Activated CD4-positive, alpha-beta memory T cell treated with anti-CD3 and anti-CD28 coated beads for 36 hours (primary cell): Measurements from ENCODE around the gene ABR. TPM values are rescaled to one million over a fixed set of nuclear protein-coding genes. Genes with fewer than 3 reads are reported as not detected.
"Not testable (repeated sequence)": the region's sequence is repeated elsewhere in the genome, so short reads cannot be mapped to it uniquely, and the experiment has no call there.

Experiments used
- CTCF ChIA-PET: fragments of 350-600 bp; sonication (Branson Sonifier 250); formaldehyde crosslinking; loops from one replicate; lab custom pipeline; 2021; ENCODE audit warnings: antibody characterized with exemption, inconsistent platforms; lab: Charles Lee
- POLR2A ChIA-PET: fragments of 350-600 bp; sonication (Branson Sonifier 250); formaldehyde crosslinking; loops from one replicate; lab custom pipeline; 2021; ENCODE audit warnings: antibody characterized with exemption; lab: Charles Lee
- DNase-seq: peaks from one replicate; pipeline ENCODE4 v3.0.0-alpha.2; 2020
- H3K27ac Mint-ChIP-seq: one replicate; pipeline ENCODE4 v1.8.0; 2021; ENCODE audit warnings: mixed read lengths
- H3K27me3 Mint-ChIP-seq: one replicate; pipeline ENCODE4 v1.8.0; 2021; ENCODE audit warnings: mixed read lengths
- H3K36me3 Mint-ChIP-seq: one replicate; pipeline ENCODE4 v1.8.0; 2021; ENCODE audit warnings: mixed read lengths
- H3K4me1 Mint-ChIP-seq: one replicate; pipeline ENCODE4 v1.8.0; 2021; ENCODE audit warnings: low read depth, mixed read lengths
- H3K4me3 Mint-ChIP-seq: one replicate; pipeline ENCODE4 v1.8.0; 2021; ENCODE audit warnings: mild to moderate bottlenecking, mixed read lengths
- H3K9me3 Mint-ChIP-seq: one replicate; pipeline ENCODE4 v1.8.0; 2021; ENCODE audit warnings: mixed read lengths
- intact Hi-C: fragments of 100-400 bp; cut with micrococcal nuclease; formaldehyde crosslinking; loops from one replicate; pipeline ENCODE4 v1.15.1; 2023
- total RNA-seq, 2 experiments: library from RNA; stranded (reverse); gene quantifications; one replicate each; pipeline ENCODE4 v1.2.3, GENCODE V29; 2021

Gene ABR
- total RNA-seq, 2 experiments from 2014 or later = 50.3 to 54.5 TPM

- no peaks in the 10 kb centered on the region for H3K9me3 Mint-ChIP-seq
- H3K4me3 Mint-ChIP-seq = no peak overlapping the region
- H3K4me1 Mint-ChIP-seq = peaks cover 11% of the 10 kb centered on the region
- no peak overlapping the region for H3K27ac Mint-ChIP-seq
- no peaks in the 10 kb centered on the region for H3K36me3 Mint-ChIP-seq
- DNase-seq = no peak
- intact Hi-C loops = no loop called here
- CTCF ChIA-PET = interaction anchor here (0.6 to 2.9 kb wide), 7 partner anchors 17 to 567 kb away, joined by 3 to 52 read pairs (median 18); partner anchors contain the start of genes GLOD4, MRM3 and TIMM22
- POLR2A ChIA-PET = interaction anchor here (2.6 kb wide), 1 partner anchor 198 kb away, joined by 8 read pairs; the partner anchor contains the start of genes GLOD4 and MRM3
- H3K27me3 Mint-ChIP-seq = peaks cover 28% of the 10 kb centered on the region
Observed at GRCh38 chr17:979212-979538, 200.6 kb downstream of the ABR start.

- Mint-ChIP-seq H3K4me1 (peaks cover 11% of the 10 kb centered on the region), H3K27ac (no peak overlapping the region), H3K36me3 (no peaks in the 10 kb centered on the region), H3K4me3 (peak overlapping the region; percentile 51), H3K27me3 (peaks cover 29% of the 10 kb centered on the region), H3K9me3 (no peaks in the 10 kb centered on the region)
- CTCF ChIA-PET = interaction anchor here (2.8 to 3.5 kb wide), 3 partner anchors 18 to 182 kb away, joined by 11 to 52 read pairs (median 45); partner anchors contain the start of gene TIMM22
- POLR2A ChIA-PET = interaction anchor here (2.6 kb wide), 1 partner anchor 197 kb away, joined by 8 read pairs; the partner anchor contains the start of genes GLOD4 and MRM3
- DNase-seq = no peak
- intact Hi-C loops = no loop called here
Observed at GRCh38 chr17:978103-979093, 201.4 kb downstream of the ABR start.

- H3K4me3 Mint-ChIP-seq = no peak overlapping the region
- ChIA-PET POLR2A (interaction anchor here (1.0 kb wide), 1 partner anchor 244 kb away, joined by 4 read pairs; no protein-coding TSS in a partner anchor), CTCF (interaction anchor here (3.5 kb wide), 1 partner anchor 98 kb away, joined by 11 read pairs; no protein-coding TSS in a partner anchor)
- H3K9me3 Mint-ChIP-seq = no peaks in the 10 kb centered on the region
- no peaks in the 10 kb centered on the region for H3K36me3 Mint-ChIP-seq
- H3K27me3 Mint-ChIP-seq = peaks cover 33% of the 10 kb centered on the region
- no peak for DNase-seq
- H3K4me1 Mint-ChIP-seq = peaks cover 11% of the 10 kb centered on the region
- intact Hi-C loops = no loop called here
- H3K27ac Mint-ChIP-seq = no peak overlapping the region
Observed at GRCh38 chr17:977166-977565, 202.6 kb downstream of the ABR start.

- no peak for DNase-seq
- no peak overlapping the region for H3K27ac Mint-ChIP-seq
- no peaks in the 10 kb centered on the region for H3K9me3 Mint-ChIP-seq
- peaks cover 33% of the 10 kb centered on the region for H3K27me3 Mint-ChIP-seq
- CTCF ChIA-PET = interaction anchor here (0.6 to 3.5 kb wide), 2 partner anchors 97 to 194 kb away, joined by 3 to 11 read pairs; partner anchors contain the start of gene GLOD4
- no peaks in the 10 kb centered on the region for H3K36me3 Mint-ChIP-seq
- no peak overlapping the region for H3K4me3 Mint-ChIP-seq
- intact Hi-C loops = no loop called here
- POLR2A ChIA-PET = interaction anchor here (1.0 kb wide), 1 partner anchor 243 kb away, joined by 4 read pairs; no protein-coding TSS in a partner anchor
- H3K4me1 Mint-ChIP-seq = peaks cover 11% of the 10 kb centered on the region
Observed at GRCh38 chr17:976312-976711, 203.5 kb downstream of the ABR start.

GRCh38 chr17:975371-975915 is 204.3 kb downstream of the ABR start:
- Mint-ChIP-seq H3K27me3 (peaks cover 33% of the 10 kb centered on the region), H3K9me3 (no peaks in the 10 kb centered on the region), H3K27ac (no peak overlapping the region), H3K4me1 (peaks cover 6% of the 10 kb centered on the region), H3K4me3 (no peak overlapping the region), H3K36me3 (no peaks in the 10 kb centered on the region)
- intact Hi-C loops = no loop called here
- CTCF ChIA-PET = interaction anchor here (0.6 to 3.5 kb wide), 2 partner anchors 96 to 174 kb away, joined by 3 to 11 read pairs; no protein-coding TSS in a partner anchor
- DNase-seq = no peak
- POLR2A ChIA-PET = no interaction called here

GRCh38 chr17:974778-975177 is 205.0 kb downstream of the ABR start:
- H3K9me3 Mint-ChIP-seq, H3K27ac Mint-ChIP-seq, POLR2A ChIA-PET, H3K4me1 Mint-ChIP-seq, H3K36me3 Mint-ChIP-seq, DNase-seq, H3K4me3 Mint-ChIP-seq, intact Hi-C loops: not testable (repeated sequence)
- CTCF ChIA-PET = interaction anchor here (2.7 kb wide), 1 partner anchor 25 kb away, joined by 9 read pairs; no protein-coding TSS in a partner anchor
- peaks cover 36% of the 10 kb centered on the region for H3K27me3 Mint-ChIP-seq

- no peak overlapping the region for H3K27ac Mint-ChIP-seq
- H3K4me3 Mint-ChIP-seq = no peak overlapping the region
- peaks cover 38% of the 10 kb centered on the region for H3K27me3 Mint-ChIP-seq
- intact Hi-C loops = no loop called here
- peaks cover 2% of the 10 kb centered on the region for H3K4me1 Mint-ChIP-seq
- H3K9me3 Mint-ChIP-seq = no peaks in the 10 kb centered on the region
- DNase-seq = no peak
- H3K36me3 Mint-ChIP-seq = no peaks in the 10 kb centered on the region
- POLR2A ChIA-PET = no interaction called here
- CTCF ChIA-PET = interaction anchor here (0.6 to 2.7 kb wide), 5 partner anchors 8 to 314 kb away, joined by 3 to 9 read pairs (median 3); partner anchors contain the start of gene TIMM22
Observed at GRCh38 chr17:973053-973452, 206.7 kb downstream of the ABR start.

GRCh38 chr17:971861-972260 is 207.9 kb downstream of the ABR start:
- intact Hi-C loops, H3K36me3 Mint-ChIP-seq, H3K4me1 Mint-ChIP-seq, H3K4me3 Mint-ChIP-seq, POLR2A ChIA-PET, H3K9me3 Mint-ChIP-seq, H3K27ac Mint-ChIP-seq, DNase-seq: not testable (repeated sequence)
- CTCF ChIA-PET = interaction anchor here (1.0 to 2.0 kb wide), 2 partner anchors 25 to 177 kb away, joined by 3 to 4 read pairs; partner anchors contain the start of gene TIMM22
- H3K27me3 Mint-ChIP-seq = peaks cover 32% of the 10 kb centered on the region

GRCh38 chr17:970364-970763 is 209.4 kb downstream of the ABR start:
- Mint-ChIP-seq H3K36me3 (no peaks in the 10 kb centered on the region), H3K4me1 (no peaks in the 10 kb centered on the region)
- POLR2A ChIA-PET = no interaction called here

GRCh38 chr17:969811-970355 is 209.9 kb downstream of the ABR start:
- H3K4me3 Mint-ChIP-seq = no peak overlapping the region
- H3K9me3 Mint-ChIP-seq = no peaks in the 10 kb centered on the region
- CTCF ChIA-PET = no interaction called here
- H3K27ac Mint-ChIP-seq = no peak overlapping the region
- H3K4me1 Mint-ChIP-seq = no peaks in the 10 kb centered on the region
- DNase-seq = no peak
- no peaks in the 10 kb centered on the region for H3K36me3 Mint-ChIP-seq
- H3K27me3 Mint-ChIP-seq = peaks cover 27% of the 10 kb centered on the region
- intact Hi-C loops = no loop called here
- POLR2A ChIA-PET = no interaction called here

More at GRCh38 chr17:970364-970763, 209.4 kb downstream of the ABR start:
- intact Hi-C loops = no loop called here
- no peak for DNase-seq
- Mint-ChIP-seq H3K27ac (no peak overlapping the region), H3K9me3 (no peaks in the 10 kb centered on the region), H3K27me3 (peaks cover 23% of the 10 kb centered on the region), H3K4me3 (no peak overlapping the region)
- CTCF ChIA-PET = no interaction called here

- no peaks in the 10 kb centered on the region for H3K4me1 Mint-ChIP-seq
- H3K27me3 Mint-ChIP-seq = peaks cover 32% of the 10 kb centered on the region
- intact Hi-C loops = no loop called here
- no peak overlapping the region for H3K4me3 Mint-ChIP-seq
- no peak for DNase-seq
- H3K36me3 Mint-ChIP-seq = no peaks in the 10 kb centered on the region
- H3K27ac Mint-ChIP-seq = no peak overlapping the region
- POLR2A ChIA-PET = no interaction called here
- H3K9me3 Mint-ChIP-seq = no peaks in the 10 kb centered on the region
- CTCF ChIA-PET = no interaction called here
Observed at GRCh38 chr17:968812-969730, 210.7 kb downstream of the ABR start.
